HepG2 (cell line): ENCODE data around the gene ARMC2. TPM values are rescaled to one million over a fixed set of nuclear protein-coding genes. Genes with fewer than 3 reads are reported as not detected.

Experiments
- ATAC-seq: fragments of 200-7000 bp; cut with Tn5 transposase; 3 replicates; pipeline ENCODE4 v1.9.1; 2020; ENCODE audit warnings: mild to moderate bottlenecking, moderate library complexity
- BruUV-seq: library from RNA; stranded (reverse); fragments of 400-500 nt; replicated peaks from 2 replicates; lab custom pipeline; 2021; lab: Mats Ljungman, UMichigan
- CTCF ChIA-PET: fragments of 300-600 bp; formaldehyde crosslinking; extraction: SDS; loops from one replicate; lab custom pipeline; 2021; ENCODE audit warnings: low total read pairs, inconsistent platforms, low intra/inter-chr PET ratio; lab: Yijun Ruan, JAX
- POLR2A ChIA-PET: fragments of 350-600 bp; sonication (Branson Sonifier 250); formaldehyde crosslinking; loops from one replicate; lab custom pipeline; 2020; ENCODE audit warnings: antibody characterized with exemption, inconsistent platforms; lab: Yijun Ruan, JAX
- DNase-seq: peaks from one replicate; pipeline ENCODE4 v3.0.0-alpha.2; 2015; ENCODE audit warnings: low spot score
- FAIRE-seq: peaks from 3 replicates; lab custom pipeline; 2011; peaks lifted over from hg19 to GRCh38; lab: Jason Lieb, UNC
- H2AFZ ChIP-seq: one replicate; pipeline ENCODE4 v1.6.1; 2011; ENCODE audit warnings: low read length, inconsistent platforms
- H3K27ac ChIP-seq: fragments of 300-600 bp; 3 replicates; pipeline ENCODE4 v1.8.0; 2011; ENCODE audit warnings: mixed run types, mild to moderate bottlenecking, mixed read lengths, low read length, inconsistent platforms; ENCODE audit not compliant: insufficient read depth; ENCODE audit errors: extremely low read length
- H3K27me3 ChIP-seq, 2 experiments: fragments of 200-600 bp in 1 of 2; 2 replicates in 1 of 2; 3 replicates in 1 of 2; pipeline versions ENCODE4 v1.6.0 to v1.8.0; 2011; ENCODE audit warnings: low read length in 2 of 2, mild to moderate bottlenecking in 2 of 2, moderate library complexity in 2 of 2, inconsistent platforms in 1 of 2; ENCODE audit not compliant: insufficient read depth in 2 of 2, control insufficient read depth in 1 of 2
- H3K36me3 ChIP-seq, 2 experiments: fragments of 200-600 bp in 1 of 2; replicated peaks in 1 of 2; 2 replicates in 1 of 2; 3 replicates in 1 of 2; pipeline versions ENCODE4 v1.5.1 to v1.8.0; 2011; ENCODE audit warnings: low read length in 2 of 2, inconsistent platforms in 1 of 2; ENCODE audit not compliant: insufficient read depth in 2 of 2, control insufficient read depth in 1 of 2
- H3K4me1 ChIP-seq: 2 replicates; pipeline ENCODE4 v1.5.1; 2012; ENCODE audit warnings: low read length, inconsistent platforms; ENCODE audit not compliant: insufficient read depth
- H3K4me2 ChIP-seq: 2 replicates; pipeline ENCODE4 v1.6.0; 2011; ENCODE audit warnings: low read depth, low read length, inconsistent platforms
- H3K4me3 ChIP-seq, 3 experiments: fragments of 200-600 bp in 1 of 3; sonication (generic), shearing (Covaris generic) in 1 of 3; replicated peaks in 1 of 3; 2 replicates each; pipeline ENCODE4 v1.5.1; 2011 to 2016; ENCODE audit warnings: low read length in 3 of 3, inconsistent platforms in 2 of 3, low read depth in 2 of 3, mild to moderate bottlenecking in 2 of 3, control low read depth in 1 of 3, mixed read lengths in 1 of 3; ENCODE audit not compliant: insufficient read depth in 1 of 3
- H3K79me2 ChIP-seq: one replicate; pipeline ENCODE4 v1.6.1; 2011; ENCODE audit warnings: low read length, inconsistent platforms; ENCODE audit not compliant: insufficient read depth
- H3K9ac ChIP-seq: 2 replicates; pipeline ENCODE4 v1.6.0; 2011; ENCODE audit warnings: mild to moderate bottlenecking, low read depth, low read length, inconsistent platforms; ENCODE audit not compliant: insufficient read depth
- H3K9me3 ChIP-seq: 2 replicates; pipeline ENCODE4 v1.5.1; 2012; ENCODE audit warnings: mild to moderate bottlenecking, low read length
- H4K20me1 ChIP-seq: 2 replicates; pipeline ENCODE4 v1.6.0; 2011; ENCODE audit warnings: inconsistent platforms, mild to moderate bottlenecking, low read length, moderate library complexity; ENCODE audit not compliant: insufficient read depth
- ARNTL ChIP-seq: sonication (generic); formaldehyde crosslinking; IDR thresholded peaks from 2 replicates; pipeline ENCODE4 v1.4.0; 2020; ENCODE audit warnings: mild to moderate bottlenecking, missing genetic modification reagents
- ATF4 ChIP-seq, 2 experiments: fragments of 450-650 bp in 1 of 2; sonication (generic) in 1 of 2; formaldehyde crosslinking; IDR thresholded peaks; 2 replicates each; pipeline versions ENCODE4 v1.5.0 to v1.8.0; 2020 to 2022; ENCODE audit warnings: mild to moderate bottlenecking in 1 of 2, missing genetic modification reagents in 1 of 2
- CEBPG ChIP-seq: IDR thresholded peaks from 2 replicates; pipeline ENCODE4 v1.6.1; 2016
- CENPX ChIP-seq: sonication (generic); formaldehyde crosslinking; IDR thresholded peaks from 2 replicates; pipeline ENCODE4 v1.9.0; 2021; ENCODE audit warnings: mild to moderate bottlenecking, missing genetic modification reagents, moderate library complexity
- DMAP1 ChIP-seq: IDR thresholded peaks from 2 replicates; pipeline ENCODE4 v1.6.1; 2016
- NCOR1 ChIP-seq: fragments of 200-600 bp; sonication (generic); IDR thresholded peaks from 2 replicates; pipeline ENCODE4 v1.7.0; 2017; ENCODE audit warnings: antibody characterized with exemption, low read length, borderline replicate concordance
- TGIF2 ChIP-seq: IDR thresholded peaks from 2 replicates; pipeline ENCODE4 v1.6.1; 2016; ENCODE audit warnings: control low read depth, missing compliant biosample characterization
- TOE1 ChIP-seq: sonication (generic); formaldehyde crosslinking; IDR thresholded peaks from 2 replicates; pipeline ENCODE4 v1.4.0; 2020; ENCODE audit warnings: mild to moderate bottlenecking, missing genetic modification reagents
- ZBTB39 ChIP-seq: sonication (generic); formaldehyde crosslinking; IDR thresholded peaks from 2 replicates; pipeline ENCODE4 v1.5.0; 2020; ENCODE audit warnings: missing genetic modification reagents
- ZBTB7A ChIP-seq: sonication (generic); formaldehyde crosslinking; IDR thresholded peaks from 2 replicates; pipeline ENCODE4 v1.8.0; 2022; ENCODE audit warnings: mild to moderate bottlenecking, missing genetic modification reagents
- ZFP1 ChIP-seq: IDR thresholded peaks from 2 replicates; pipeline ENCODE4 v1.6.1; 2016
- ZNF160 ChIP-seq: sonication (generic); formaldehyde crosslinking; IDR thresholded peaks from 2 replicates; pipeline ENCODE4 v1.8.0; 2022; ENCODE audit warnings: mild to moderate bottlenecking, inconsistent platforms, missing genetic modification reagents
- ZNF17 ChIP-seq: sonication (generic); formaldehyde crosslinking; IDR thresholded peaks from 2 replicates; pipeline ENCODE4 v1.5.0; 2020; ENCODE audit warnings: mild to moderate bottlenecking, missing genetic modification reagents
- ZNF431 ChIP-seq: sonication (generic); formaldehyde crosslinking; IDR thresholded peaks from 2 replicates; pipeline ENCODE4 v1.9.0; 2022; ENCODE audit warnings: missing genetic modification reagents, low read depth, mild to moderate bottlenecking, borderline replicate concordance
- ZNF574 ChIP-seq: sonication (generic); formaldehyde crosslinking; IDR thresholded peaks from 2 replicates; pipeline ENCODE4 v1.4.0; 2020; ENCODE audit warnings: missing genetic modification reagents
- ZNF770 ChIP-seq: sonication (generic); formaldehyde crosslinking; IDR thresholded peaks from 2 replicates; pipeline ENCODE4 v1.5.0; 2020; ENCODE audit warnings: mild to moderate bottlenecking, missing genetic modification reagents
- WGBS: methylation state at CpG from one replicate; pipeline ENCODE4 v1.1.6; 2017; ENCODE audit warnings: low lambda C conversion rate; 5-methylcytosine and 5-hydroxymethylcytosine counted together
- in situ Hi-C: cut with HindIII; loops from 2 replicates; pipeline ENCODE4 v1.10.0; 2017; ENCODE audit warnings: low pct_unique_long_range_greater_than_20kb; ENCODE audit not compliant: extremely low pct_ligation_motif_present
- intact Hi-C: fragments of 100-400 bp; cut with micrococcal nuclease; formaldehyde crosslinking; loops from one replicate; pipeline ENCODE4 v1.10.0; 2022; ENCODE audit not compliant: unreplicated experiment
- polyA plus RNA-seq, 8 experiments: library from polyadenylated mRNA; depleted of rRNA in 3 of 8; stranded (reverse) in 7 of 8; unstranded in 1 of 8; fragments of >200 nt; fragmentation: Illumina TruSeq in 4 of 8; extraction: Trizol in 4 of 8; gene quantifications; 2 replicates each; pipeline versions ENCODE4 v1.2.1 to v1.2.3, GENCODE V29; 2011 to 2016; ENCODE audit warnings: low read depth in 4 of 8, missing spikeins in 1 of 8, mixed read lengths in 1 of 8; ENCODE audit not compliant: insufficient read depth in 1 of 8
- total RNA-seq, 5 experiments: library from RNA; depleted of rRNA; stranded (reverse); fragments of >200 nt; fragmentation: Illumina TruSeq; extraction: Trizol; gene quantifications; 2 replicates each; pipeline ENCODE4 v1.2.3, GENCODE V29; 2016; ENCODE audit warnings: low read depth in 1 of 5

ARMC2 gene
- total and polyA plus RNA-seq, 2 of the 13 experiments (the other 11 are each of a cell fraction or from before 2014, with no cell fraction given): 1.4 to 3.2 TPM

GRCh38 chr6:109009236-109009961 lies 161.2 kb downstream of the ARMC2 start:
- 0% methylated on average over 9 of the region's 80 CpGs for WGBS
- Histone ChIP-seq H4K20me1 (peaks cover 10% of the 10 kb centered on the region; the same call in 1 of the 2 replicates), H3K27ac (peak overlapping the region; percentile 79), H3K9ac (peak overlapping the region; percentile 87), H2AFZ (peak overlapping the region; percentile 57), H3K9me3 (no peaks in the 10 kb centered on the region), H3K79me2 (peaks cover 52% of the 10 kb centered on the region), H3K4me2 (peak overlapping the region; percentile 88), H3K4me3 (peak overlapping the region; percentile 74 to 98 (median 97)), H3K27me3 (no peaks in the 10 kb centered on the region; a peak in 2 of 5 replicates), H3K4me1 (peaks cover 42% of the 10 kb centered on the region), H3K36me3 (no peaks in the 10 kb centered on the region)
- ATAC-seq (peak; percentile 98), FAIRE-seq (no peak), DNase-seq (peak; percentile 72)
- CTCF ChIA-PET: no interaction called here
- POLR2A ChIA-PET: interaction anchor here (1.3 to 2.7 kb wide), 4 partner anchors 22 to 375 kb away, joined by 4 to 18 read pairs (median 5); partner anchors contain the start of genes CEP57L1 and SESN1
- no TSS peak for BruUV-seq
- in situ Hi-C loops (no loop called here), intact Hi-C loops (loop anchor here (2.0 to 5.0 kb wide), 2 partner anchors 41 to 63 kb away; no protein-coding TSS in a partner anchor)
- no peak for TF ChIP-seq CEBPG (CRISPR knock-in tag)
- TF ChIP-seq ZFP1 (CRISPR knock-in tag): no peak
- peak; percentile 74 for TF ChIP-seq ZNF574
- TF ChIP-seq ARNTL (CRISPR knock-in tag): peak; percentile 65; the same call in 1 of the 2 replicates
- 0 out of 2 replicates have a peak, but pooled peaks have one; percentile 33 for TF ChIP-seq ZNF770 (CRISPR knock-in tag)
- TF ChIP-seq ZNF160 (CRISPR knock-in tag): peak; percentile 88
- TF ChIP-seq ZNF431 (CRISPR knock-in tag): no peak
- no peak for TF ChIP-seq ZBTB39 (CRISPR knock-in tag)
- no peak for TF ChIP-seq TOE1
- no peak for TF ChIP-seq CENPX
- TF ChIP-seq ZNF17 (CRISPR knock-in tag): no peak
- no peak; the same call in 1 of the 2 replicates for TF ChIP-seq DMAP1 (CRISPR knock-in tag)
- TF ChIP-seq NCOR1: no peak
- no peak for TF ChIP-seq ATF4 (CRISPR knock-in tag; IDR thresholded peaks at IDR 0.05)
- TF ChIP-seq ZBTB7A (CRISPR knock-in tag): 0 out of 2 replicates have a peak, but pooled peaks have one; percentile 57
- no peak for TF ChIP-seq TGIF2
